ENCODE measurements around the gene TDRD6. TPM values are rescaled to one million over a fixed set of nuclear protein-coding genes. Genes with fewer than 3 reads are reported as not detected.

Gene TDRD6
- total and polyA plus RNA-seq, 12 donors: 0.18 to 1.7 (median 0.59) TPM

DNA sequence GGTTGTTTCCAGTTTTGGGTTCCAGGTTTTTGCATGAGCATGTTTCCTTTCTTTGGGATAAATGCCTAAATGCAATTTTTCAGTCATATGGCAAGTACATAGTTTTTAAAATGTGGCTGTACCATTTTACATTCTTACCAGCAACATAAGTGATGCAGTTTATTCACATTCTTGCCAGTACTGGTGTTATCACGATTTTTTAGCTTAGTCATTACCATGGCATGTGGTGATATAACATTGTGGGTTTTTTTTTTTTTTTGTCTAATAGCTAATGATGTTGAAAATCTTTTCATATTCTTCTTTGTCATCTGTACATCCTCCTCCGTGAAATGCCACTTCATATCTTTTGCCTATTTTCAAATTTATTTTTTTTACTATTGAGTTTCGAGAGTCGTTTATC lies 2.9 kb upstream of the TDRD6 start:
- no peaks in the 10 kb centered on the region for H3K9me3 ChIP-seq (replicated peaks in 1 of 3)
- H3K36me3 ChIP-seq (replicated peaks in 1 of 2): no peaks in the 10 kb centered on the region
- H3K27me3 ChIP-seq: no peaks in the 10 kb centered on the region
- H3K27ac ChIP-seq: no peak overlapping the region
- no peak overlapping the region for H3K4me3 ChIP-seq
- no peak for DNase-seq
- WGBS, 4 donors: 75 to 79% (median 76%) methylated on average over 4 of the region's 4 CpGs
- intact Hi-C loops (cut with DNase I): no loop called here
- TF ChIP-seq, protein P1, sequence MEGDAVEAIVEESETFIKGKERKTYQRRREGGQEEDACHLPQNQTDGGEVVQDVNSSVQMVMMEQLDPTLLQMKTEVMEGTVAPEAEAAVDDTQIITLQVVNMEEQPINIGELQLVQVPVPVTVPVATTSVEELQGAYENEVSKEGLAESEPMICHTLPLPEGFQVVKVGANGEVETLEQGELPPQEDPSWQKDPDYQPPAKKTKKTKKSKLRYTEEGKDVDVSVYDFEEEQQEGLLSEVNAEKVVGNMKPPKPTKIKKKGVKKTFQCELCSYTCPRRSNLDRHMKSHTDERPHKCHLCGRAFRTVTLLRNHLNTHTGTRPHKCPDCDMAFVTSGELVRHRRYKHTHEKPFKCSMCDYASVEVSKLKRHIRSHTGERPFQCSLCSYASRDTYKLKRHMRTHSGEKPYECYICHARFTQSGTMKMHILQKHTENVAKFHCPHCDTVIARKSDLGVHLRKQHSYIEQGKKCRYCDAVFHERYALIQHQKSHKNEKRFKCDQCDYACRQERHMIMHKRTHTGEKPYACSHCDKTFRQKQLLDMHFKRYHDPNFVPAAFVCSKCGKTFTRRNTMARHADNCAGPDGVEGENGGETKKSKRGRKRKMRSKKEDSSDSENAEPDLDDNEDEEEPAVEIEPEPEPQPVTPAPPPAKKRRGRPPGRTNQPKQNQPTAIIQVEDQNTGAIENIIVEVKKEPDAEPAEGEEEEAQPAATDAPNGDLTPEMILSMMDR (IDR thresholded peaks at IDR 0.05): no peak
- no peak for TF ChIP-seq POLR2A (IDR thresholded peaks at IDR 0.05)
- no peaks in the 10 kb centered on the region for H3K4me1 ChIP-seq (replicated peaks in 1 of 2)

DNA sequence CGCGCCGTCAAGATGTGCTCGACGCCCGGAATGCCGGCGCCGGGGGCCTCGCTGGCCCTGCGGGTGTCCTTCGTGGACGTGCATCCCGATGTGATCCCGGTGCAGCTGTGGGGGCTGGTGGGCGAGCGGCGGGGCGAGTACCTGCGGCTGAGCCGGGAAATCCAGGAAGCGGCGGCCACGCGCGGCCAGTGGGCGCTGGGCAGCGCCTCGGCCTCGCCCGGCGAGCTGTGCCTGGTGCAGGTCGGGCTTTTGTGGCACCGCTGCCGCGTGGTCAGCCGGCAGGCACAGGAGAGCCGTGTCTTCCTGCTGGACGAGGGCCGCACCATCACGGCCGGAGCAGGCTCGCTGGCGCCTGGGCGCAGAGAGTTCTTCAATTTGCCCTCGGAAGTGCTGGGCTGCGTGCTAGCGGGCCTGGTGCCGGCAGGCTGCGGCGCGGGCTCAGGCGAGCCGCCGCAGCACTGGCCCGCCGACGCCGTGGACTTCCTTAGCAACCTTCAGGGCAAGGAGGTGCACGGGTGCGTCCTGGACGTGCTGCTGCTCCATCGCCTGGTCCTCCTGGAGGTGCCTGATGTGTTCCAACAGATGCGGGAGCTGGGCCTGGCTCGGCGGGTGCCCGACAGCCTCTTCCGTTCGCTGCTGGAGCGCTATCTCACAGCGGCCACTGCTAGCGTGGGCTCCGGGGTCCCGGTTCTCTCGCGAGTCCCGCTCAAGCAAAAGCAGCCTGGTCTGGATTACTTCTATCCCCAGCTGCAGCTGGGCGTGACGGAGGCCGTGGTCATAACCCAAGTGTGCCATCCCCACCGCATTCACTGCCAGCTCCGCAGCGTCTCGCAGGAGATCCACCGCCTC lies 656 bp downstream of the TDRD6 start:
- Histone ChIP-seq H3K4me3 (no peak overlapping the region), H3K27ac (no peak overlapping the region), H3K36me3 (replicated peaks in 1 of 2) (no peaks in the 10 kb centered on the region), H3K27me3 (no peaks in the 10 kb centered on the region), H3K9me3 (replicated peaks in 1 of 3) (no peaks in the 10 kb centered on the region), H3K4me1 (replicated peaks in 1 of 2) (no peaks in the 10 kb centered on the region)
- 95 to 97% (median 95%) methylated on average over 41 to 85 of the region's 85 CpGs for WGBS, 4 donors
- TF ChIP-seq POLR2A (IDR thresholded peaks at IDR 0.05): no peak
- TF ChIP-seq, protein P1 (IDR thresholded peaks at IDR 0.05): no peak
- intact Hi-C loops (cut with DNase I): no loop called here
- DNase-seq: no peak

DNA sequence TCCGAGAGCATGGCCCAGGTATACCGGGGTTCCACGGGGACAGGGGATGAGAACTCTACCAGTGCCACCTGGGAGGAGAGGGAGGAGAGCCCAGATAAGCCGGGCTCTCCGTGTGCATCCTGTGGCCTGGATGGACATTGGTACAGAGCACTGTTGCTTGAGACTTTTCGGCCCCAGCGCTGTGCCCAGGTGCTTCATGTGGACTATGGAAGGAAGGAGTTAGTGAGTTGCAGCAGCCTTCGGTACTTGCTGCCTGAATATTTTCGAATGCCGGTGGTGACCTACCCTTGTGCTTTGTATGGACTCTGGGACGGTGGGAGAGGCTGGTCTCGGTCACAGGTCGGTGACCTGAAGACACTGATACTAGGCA lies 1.3 kb downstream of the TDRD6 start:
- DNase-seq: no peak
- Histone ChIP-seq H3K9me3 (replicated peaks in 1 of 3) (no peaks in the 10 kb centered on the region), H3K4me3 (no peak overlapping the region), H3K27me3 (no peaks in the 10 kb centered on the region), H3K36me3 (replicated peaks in 1 of 2) (no peaks in the 10 kb centered on the region), H3K4me1 (replicated peaks in 1 of 2) (no peaks in the 10 kb centered on the region), H3K27ac (no peak overlapping the region)
- 94 to 96% (median 95%) methylated on average over 8 to 13 of the region's 13 CpGs for WGBS, 4 donors
- intact Hi-C loops (cut with DNase I): no loop called here
- TF ChIP-seq, protein P1 (IDR thresholded peaks at IDR 0.05): no peak
- no peak for TF ChIP-seq POLR2A (IDR thresholded peaks at IDR 0.05)

DNA sequence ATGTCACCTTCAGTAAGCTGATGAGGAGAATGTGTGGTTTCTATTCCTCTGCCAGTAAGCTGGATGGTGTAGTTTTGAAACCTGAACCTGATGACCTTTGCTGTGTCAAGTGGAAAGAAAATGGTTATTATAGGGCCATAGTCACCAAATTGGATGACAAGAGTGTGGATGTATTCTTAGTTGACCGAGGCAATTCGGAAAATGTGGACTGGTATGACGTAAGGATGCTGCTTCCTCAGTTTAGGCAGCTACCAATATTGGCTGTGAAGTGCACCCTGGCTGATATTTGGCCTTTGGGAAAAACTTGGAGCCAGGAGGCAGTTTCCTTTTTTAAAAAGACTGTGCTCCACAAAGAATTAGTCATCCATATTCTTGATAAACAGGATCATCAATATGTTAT lies 2.0 kb downstream of the TDRD6 start:
- Histone ChIP-seq H3K4me1 (replicated peaks in 1 of 2) (no peaks in the 10 kb centered on the region), H3K36me3 (replicated peaks in 1 of 2) (no peaks in the 10 kb centered on the region), H3K27ac (no peak overlapping the region), H3K4me3 (no peak overlapping the region), H3K27me3 (no peaks in the 10 kb centered on the region), H3K9me3 (replicated peaks in 1 of 3) (no peaks in the 10 kb centered on the region)
- intact Hi-C loops (cut with DNase I): no loop called here
- WGBS, 4 donors: 91 to 97% (median 93%) methylated on average over 3 of the region's 3 CpGs
- TF ChIP-seq, protein P1 (IDR thresholded peaks at IDR 0.05): no peak
- no peak for TF ChIP-seq POLR2A (IDR thresholded peaks at IDR 0.05)
- no peak for DNase-seq
